Measurements from ENCODE around the gene WDR26. TPM values are rescaled to one million over a fixed set of nuclear protein-coding genes. Genes with fewer than 3 reads are reported as not detected.

The WDR26 gene
- total RNA-seq, 3 donors from 2014 or later (not counting 1 experiment from before 2014, with no cell fraction given): 244 to 310 (median 261) TPM

- Histone ChIP-seq H3K36me3 (ENCODE audit: control insufficient read depth, insufficient read depth, low read length) (no peaks in the 10 kb centered on the region), H3K4me3 (ENCODE audit: low read length) (no peak overlapping the region), H3K27ac (ENCODE audit: low read length) (no peak overlapping the region), H3K27me3 (ENCODE audit: control insufficient read depth, insufficient read depth, low read length) (no peaks in the 10 kb centered on the region), H3K4me1 (ENCODE audit: control insufficient read depth, insufficient read depth, low read length) (peaks cover 4% of the 10 kb centered on the region), H3K9me3 (ENCODE audit: control insufficient read depth, insufficient read depth, low read length) (no peaks in the 10 kb centered on the region)
- no peak overlapping the region for H3K27ac Mint-ChIP-seq
- peaks cover 11% of the 10 kb centered on the region in 2 donors for H3K4me1 Mint-ChIP-seq
- H3K4me3 Mint-ChIP-seq: no peak overlapping the region
- no peaks in the 10 kb centered on the region for H3K9me3 Mint-ChIP-seq
- TF ChIP-seq CTCF (IDR thresholded peaks at IDR 0.05): no peak
- H3K36me3 Mint-ChIP-seq: no peaks in the 10 kb centered on the region
- no peak for DNase-seq
- 97% methylated on average over 4 of the region's 4 CpGs for WGBS (ENCODE audit: insufficient coverage)
- no peak for ATAC-seq
- no peaks in the 10 kb centered on the region for H3K27me3 Mint-ChIP-seq (ENCODE audit: low read depth in 2 of 2)
- intact Hi-C loops (cut with micrococcal nuclease): loop anchor here (2.0 kb wide), 1 partner anchor 127 kb away; the partner anchor contains the start of gene NVL
Observed at GRCh38 chr1:224458296-224458695, 23.7 kb upstream of the WDR26 start.

GRCh38 chr1:224457782-224458144 lies 23.2 kb upstream of the WDR26 start:
- intact Hi-C loops (cut with micrococcal nuclease): loop anchor here (1.0 to 2.0 kb wide), 2 partner anchors 127 to 341 kb away; partner anchors contain the start of gene NVL
- Mint-ChIP-seq H3K36me3 (no peaks in the 10 kb centered on the region), H3K9me3 (no peaks in the 10 kb centered on the region), H3K27me3 (ENCODE audit: low read depth in 2 of 2) (no peaks in the 10 kb centered on the region), H3K27ac (peak overlapping the region in 1 of 2 donors; percentile 88), H3K4me1 (peaks cover 11% of the 10 kb centered on the region in 2 donors), H3K4me3 (no peak overlapping the region)
- DNase-seq (no peak), ATAC-seq (peak in 2 of 3 donors; percentile 32 to 38)
- WGBS (ENCODE audit: insufficient coverage): 100% methylated on average over 1 of the region's 1 CpG
- Histone ChIP-seq H3K36me3 (ENCODE audit: control insufficient read depth, insufficient read depth, low read length) (no peaks in the 10 kb centered on the region), H3K9me3 (ENCODE audit: control insufficient read depth, insufficient read depth, low read length) (no peaks in the 10 kb centered on the region), H3K27me3 (ENCODE audit: control insufficient read depth, insufficient read depth, low read length) (no peaks in the 10 kb centered on the region), H3K4me3 (ENCODE audit: low read length) (no peak overlapping the region), H3K27ac (ENCODE audit: low read length) (no peak overlapping the region), H3K4me1 (ENCODE audit: control insufficient read depth, insufficient read depth, low read length) (peaks cover 4% of the 10 kb centered on the region)
- TF ChIP-seq CTCF (IDR thresholded peaks at IDR 0.05): peak; percentile 38

- Histone ChIP-seq H3K27ac (ENCODE audit: low read length) (no peak overlapping the region), H3K27me3 (ENCODE audit: control insufficient read depth, insufficient read depth, low read length) (no peaks in the 10 kb centered on the region), H3K4me3 (ENCODE audit: low read length) (no peak overlapping the region), H3K4me1 (ENCODE audit: control insufficient read depth, insufficient read depth, low read length) (peaks cover 4% of the 10 kb centered on the region), H3K9me3 (ENCODE audit: control insufficient read depth, insufficient read depth, low read length) (no peaks in the 10 kb centered on the region), H3K36me3 (ENCODE audit: control insufficient read depth, insufficient read depth, low read length) (no peaks in the 10 kb centered on the region)
- DNase-seq: no peak
- Mint-ChIP-seq H3K36me3 (no peaks in the 10 kb centered on the region), H3K9me3 (no peaks in the 10 kb centered on the region), H3K4me1 (peaks cover 11% of the 10 kb centered on the region in 2 donors), H3K27me3 (ENCODE audit: low read depth in 2 of 2) (no peaks in the 10 kb centered on the region), H3K4me3 (no peak overlapping the region), H3K27ac (peak overlapping the region in 1 of 2 donors; percentile 88)
- no peak for ATAC-seq
- TF ChIP-seq CTCF (IDR thresholded peaks at IDR 0.05): no peak
- WGBS (ENCODE audit: insufficient coverage): 93% methylated on average over 7 of the region's 7 CpGs
- intact Hi-C loops (cut with micrococcal nuclease): no loop called here
Observed at GRCh38 chr1:224456637-224456953, 22.0 kb upstream of the WDR26 start.

- no peak overlapping the region for H3K4me3 ChIP-seq (ENCODE audit: low read length)
- H3K27ac ChIP-seq (ENCODE audit: low read length): no peak overlapping the region
- ATAC-seq (no peak), DNase-seq (no peak)
- intact Hi-C loops (cut with micrococcal nuclease): no loop called here
- WGBS (ENCODE audit: insufficient coverage): 89% methylated on average over 6 of the region's 8 CpGs
- Mint-ChIP-seq H3K9me3 (no peaks in the 10 kb centered on the region), H3K27me3 (ENCODE audit: low read depth in 2 of 2) (no peaks in the 10 kb centered on the region), H3K36me3 (no peaks in the 10 kb centered on the region), H3K4me3 (no peak overlapping the region), H3K4me1 (peaks cover 15 to 17% of the 10 kb centered on the region in 2 donors), H3K27ac (no peak overlapping the region)
- H3K27me3 ChIP-seq (ENCODE audit: control insufficient read depth, insufficient read depth, low read length): no peaks in the 10 kb centered on the region
- TF ChIP-seq CTCF (IDR thresholded peaks at IDR 0.05): no peak
- no peaks in the 10 kb centered on the region for H3K36me3 ChIP-seq (ENCODE audit: control insufficient read depth, insufficient read depth, low read length)
- no peaks in the 10 kb centered on the region for H3K9me3 ChIP-seq (ENCODE audit: control insufficient read depth, insufficient read depth, low read length)
- peaks cover 4% of the 10 kb centered on the region for H3K4me1 ChIP-seq (ENCODE audit: control insufficient read depth, insufficient read depth, low read length)
Observed at GRCh38 chr1:224454402-224455055, 19.9 kb upstream of the WDR26 start.

Measured in natural killer cell (primary cell).